NCI-H345 treated with DMSO at 0.1 percent for 48 hours (cell line): Measurements from ENCODE around the gene KIFC3.
"Not testable (repeated sequence)": the region's sequence is repeated elsewhere in the genome, so short reads cannot be mapped to it uniquely, and the experiment has no call there.

Source experiments
- DNase-seq: peaks from one replicate; lab custom pipeline; 2025; ENCODE audit not compliant: unreplicated experiment; lab: John Stamatoyannopoulos, UW

Gene KIFC3

GRCh38 chr16:57743458-57743857, 58.8 kb downstream of the KIFC3 start:
- no peak for DNase-seq

GRCh38 chr16:57742543-57742942, 59.7 kb downstream of the KIFC3 start:
- DNase-seq: peak; percentile 13

GRCh38 chr16:57741660-57742191, 60.6 kb downstream of the KIFC3 start:
- no peak for DNase-seq

- DNase-seq: no peak
These were observed 61.7 kb downstream of the KIFC3 start for GRCh38 chr16:57740423-57741071.

GRCh38 chr16:57739756-57740422, 62.4 kb downstream of the KIFC3 start:
- DNase-seq: no peak

GRCh38 chr16:57738844-57739243, 63.4 kb downstream of the KIFC3 start:
- no peak for DNase-seq

- DNase-seq: no peak
These were observed 65.6 kb downstream of the KIFC3 start for GRCh38 chr16:57736419-57737351.

GRCh38 chr16:57735755-57736418, 66.4 kb downstream of the KIFC3 start, which contains the start of gene KATNB1:
Gene KATNB1 (plus strand): TSS chr16:57735770. CDS start chr16:57737244, 1,474 bp downstream.
- DNase-seq: no peak

- DNase-seq: peak; percentile 100
These were observed 67.2 kb downstream of the KIFC3 start for GRCh38 chr16:57734925-57735754.

GRCh38 chr16:57734308-57734924, 67.9 kb downstream of the KIFC3 start:
- no peak for DNase-seq

GRCh38 chr16:57732714-57733113, 69.6 kb downstream of the KIFC3 start:
- no peak for DNase-seq

GRCh38 chr16:57732037-57732436, 70.3 kb downstream of the KIFC3 start:
- no peak for DNase-seq

GRCh38 chr16:57730771-57731730, 71.2 kb downstream of the KIFC3 start:
- no peak for DNase-seq

- not testable (repeated sequence) for DNase-seq
These were observed 72.4 kb downstream of the KIFC3 start for GRCh38 chr16:57729852-57730251.

GRCh38 chr16:57729182-57729484, 73.2 kb downstream of the KIFC3 start:
- no peak for DNase-seq

GRCh38 chr16:57728336-57729181, 73.7 kb downstream of the KIFC3 start:
- DNase-seq: no peak

GRCh38 chr16:57727610-57728009, 74.7 kb downstream of the KIFC3 start:
- no peak for DNase-seq
